Activated CD8-positive, alpha-beta memory T cell treated with anti-CD3 and anti-CD28 coated beads for 36 hours (primary cell): ENCODE results near the gene MOB3A. TPM values are rescaled to one million over a fixed set of nuclear protein-coding genes. Genes with fewer than 3 reads are reported as not detected.

ENCODE experiments used
- CTCF ChIA-PET: fragments of 350-600 bp; sonication (Branson Sonifier 250); formaldehyde crosslinking; loops from one replicate; lab custom pipeline; 2021; ENCODE audit warnings: antibody characterized with exemption; lab: Charles Lee
- POLR2A ChIA-PET: fragments of 350-600 bp; sonication (Branson Sonifier 250); formaldehyde crosslinking; loops from one replicate; lab custom pipeline; 2021; ENCODE audit warnings: antibody characterized with exemption; lab: Charles Lee
- total RNA-seq, 2 experiments: library from RNA; stranded (reverse); gene quantifications; one replicate each; pipeline ENCODE4 v1.2.3, GENCODE V29; 2021

The MOB3A gene
- total RNA-seq, 2 experiments from 2014 or later, result 173 to 181 TPM

- ChIA-PET POLR2A (no interaction called here), CTCF (interaction anchor here (0.7 to 1.3 kb wide), 3 partner anchors 21 to 676 kb away, joined by 3 to 4 read pairs (median 3); no protein-coding TSS in a partner anchor)
These were observed 23.2 kb downstream of the MOB3A start for GRCh38 chr19:2072757-2073551.

- ChIA-PET POLR2A (interaction anchor here (0.7 kb wide), 1 partner anchor 9 kb away, joined by 4 read pairs; no protein-coding TSS in a partner anchor), CTCF (interaction anchor here (0.6 to 2.9 kb wide), 5 partner anchors 17 to 174 kb away, joined by 3 to 30 read pairs (median 3); no protein-coding TSS in a partner anchor)
These were observed 25.0 kb downstream of the MOB3A start for GRCh38 chr19:2070986-2071673.

DNA sequence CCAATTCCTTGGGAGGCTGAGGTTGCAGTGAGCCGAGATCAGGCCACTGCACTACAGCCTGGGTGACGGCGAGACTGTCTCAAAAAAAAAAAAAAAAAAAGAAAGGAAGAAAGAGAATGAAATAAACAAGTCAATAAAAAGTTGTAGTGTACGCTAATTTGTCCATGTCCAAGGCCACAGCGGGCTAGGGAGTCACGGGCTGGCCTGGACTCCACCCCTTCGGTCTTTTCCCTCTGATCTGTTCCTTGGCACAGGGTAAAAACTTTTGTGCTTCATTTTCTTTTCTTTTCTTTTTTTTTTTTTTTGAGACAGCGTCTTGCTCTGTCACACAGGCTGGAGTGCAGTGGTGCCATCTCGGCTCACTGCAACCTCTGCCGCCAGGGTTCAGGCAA is 25.7 kb downstream of the MOB3A start:
- ChIA-PET CTCF (interaction anchor here (0.7 to 2.9 kb wide), 11 partner anchors 10 to 173 kb away, joined by 3 to 30 read pairs (median 3); no protein-coding TSS in a partner anchor), POLR2A (interaction anchor here (0.7 kb wide), 1 partner anchor 10 kb away, joined by 4 read pairs; no protein-coding TSS in a partner anchor)

GRCh38 chr19:2064788-2065524 is 31.2 kb downstream of the MOB3A start:
- CTCF ChIA-PET, result no interaction called here
- POLR2A ChIA-PET, result interaction anchor here (0.6 kb wide), 2 partner anchors 10 to 126 kb away, joined by 4 to 7 read pairs; no protein-coding TSS in a partner anchor

DNA sequence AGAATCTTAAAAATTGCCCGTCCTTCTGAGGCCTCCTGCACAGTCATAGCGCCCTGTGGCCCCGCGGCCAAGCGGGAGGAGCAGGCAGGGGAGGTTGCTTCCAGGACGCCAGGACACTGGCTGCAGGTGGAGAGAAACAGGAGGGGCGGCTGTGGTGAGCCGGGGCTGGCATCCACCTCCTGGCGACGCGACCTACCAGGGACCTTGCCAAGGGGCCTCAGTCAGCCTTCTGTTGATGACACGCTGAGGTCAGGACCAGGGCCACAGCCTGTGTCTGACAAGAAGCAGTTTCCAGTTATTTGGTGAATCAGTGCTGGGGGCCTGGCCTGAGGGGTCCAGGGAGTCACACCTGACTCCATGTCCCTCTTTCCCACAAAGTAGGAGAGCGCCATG is 31.7 kb downstream of the MOB3A start:
- CTCF ChIA-PET, result no interaction called here
- POLR2A ChIA-PET, result interaction anchor here (0.6 kb wide), 2 partner anchors 11 to 125 kb away, joined by 4 to 7 read pairs; no protein-coding TSS in a partner anchor

GRCh38 chr19:2063824-2064223 is 32.3 kb downstream of the MOB3A start:
- ChIA-PET CTCF (interaction anchor here (0.6 to 1.0 kb wide), 2 partner anchors 12 to 22 kb away, joined by 4 to 6 read pairs; no protein-coding TSS in a partner anchor), POLR2A (interaction anchor here (1.7 kb wide), 1 partner anchor 12 kb away, joined by 8 read pairs; no protein-coding TSS in a partner anchor)

DNA sequence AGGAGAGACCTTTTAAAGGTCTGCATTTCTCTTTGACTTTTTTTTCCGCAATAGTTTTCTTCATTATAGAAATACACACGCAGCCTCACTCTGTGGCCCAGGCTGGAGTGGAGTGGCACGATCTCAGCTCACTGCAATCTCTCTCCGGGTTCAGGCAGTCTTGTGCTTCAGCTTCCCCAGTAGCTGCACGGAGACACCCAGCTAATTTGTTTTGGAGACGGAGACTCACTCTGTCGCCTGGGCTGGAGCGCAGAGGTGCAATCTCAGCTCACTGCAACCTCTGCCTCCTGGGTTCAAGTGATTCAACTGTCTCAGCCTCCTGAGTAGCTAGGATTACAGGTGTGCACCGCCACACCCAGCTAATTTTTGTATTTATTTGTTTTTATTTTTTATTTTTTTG is 33.4 kb downstream of the MOB3A start:
- POLR2A ChIA-PET, result interaction anchor here (1.2 to 1.7 kb wide), 2 partner anchors 11 to 18 kb away, joined by 3 to 8 read pairs; no protein-coding TSS in a partner anchor
- CTCF ChIA-PET, result interaction anchor here (1.0 to 1.1 kb wide), 2 partner anchors 11 to 23 kb away, joined by 6 to 7 read pairs; no protein-coding TSS in a partner anchor

DNA sequence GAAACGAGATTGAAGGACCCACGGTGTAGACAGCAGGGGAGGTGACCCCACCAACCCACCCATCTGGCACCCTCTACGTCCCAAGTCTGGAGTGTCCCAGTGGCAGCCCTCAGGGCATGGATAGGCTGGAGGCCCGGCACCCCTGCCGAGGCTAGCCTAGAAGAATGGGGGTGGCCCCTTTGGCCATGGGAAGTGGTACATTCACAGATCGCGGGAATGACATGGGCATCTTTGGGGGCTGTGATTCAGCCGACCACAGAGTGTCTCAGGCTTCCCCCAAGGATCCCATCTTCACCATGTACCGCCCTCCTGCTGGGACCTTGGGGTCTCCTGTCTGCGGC is 33.8 kb downstream of the MOB3A start:
- POLR2A ChIA-PET, result interaction anchor here (1.2 to 2.3 kb wide), 3 partner anchors 10 to 19 kb away, joined by 3 to 17 read pairs (median 8); no protein-coding TSS in a partner anchor

GRCh38 chr19:2061495-2062388 is 34.4 kb downstream of the MOB3A start:
- ChIA-PET CTCF (interaction anchor here (0.6 to 1.4 kb wide), 5 partner anchors 12 to 87 kb away, joined by 3 to 4 read pairs (median 3); no protein-coding TSS in a partner anchor), POLR2A (interaction anchor here (1.2 to 2.3 kb wide), 2 partner anchors 10 to 19 kb away, joined by 3 to 17 read pairs; no protein-coding TSS in a partner anchor)

More for the DNA sequence above, 33.8 kb downstream of the MOB3A start:
- CTCF ChIA-PET, result interaction anchor here (0.9 to 1.2 kb wide), 4 partner anchors 10 to 46 kb away, joined by 3 to 7 read pairs (median 4); no protein-coding TSS in a partner anchor

DNA sequence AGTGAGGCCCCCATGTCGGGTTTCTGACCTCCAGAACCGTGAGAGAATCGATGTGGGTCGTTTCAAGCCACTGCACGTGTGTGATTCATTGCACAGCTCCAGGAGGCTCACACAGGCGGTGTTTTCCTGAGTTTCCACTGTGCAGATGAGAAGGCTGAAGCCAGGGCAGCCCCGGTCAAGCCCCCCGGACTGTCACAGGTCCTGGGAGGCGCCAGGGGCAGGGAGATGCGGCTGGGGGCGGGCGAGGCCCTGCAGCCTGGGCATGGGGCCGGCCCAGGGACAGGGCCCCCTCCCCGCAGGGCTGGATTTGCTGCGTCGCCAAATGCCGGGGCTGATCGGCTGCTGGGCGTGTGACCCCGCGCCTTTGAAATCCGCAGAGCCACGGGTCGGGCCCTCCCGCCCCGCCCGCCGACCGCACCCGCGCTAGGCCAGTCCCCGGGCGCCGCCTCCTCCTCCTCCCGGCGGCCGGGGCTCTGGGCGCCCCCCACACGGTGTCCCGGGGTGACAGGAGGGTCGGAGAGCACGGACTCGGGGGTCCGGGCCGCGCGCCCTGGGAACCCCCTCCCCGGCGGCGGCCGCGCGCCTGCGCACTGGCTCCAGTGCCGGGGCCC is 35.1 kb downstream of the MOB3A start:
- ChIA-PET POLR2A (interaction anchor here (1.5 to 2.3 kb wide), 2 partner anchors 9 to 18 kb away, joined by 8 to 17 read pairs; no protein-coding TSS in a partner anchor), CTCF (interaction anchor here (0.6 to 1.4 kb wide), 6 partner anchors 11 to 88 kb away, joined by 3 to 4 read pairs (median 3); no protein-coding TSS in a partner anchor)

DNA sequence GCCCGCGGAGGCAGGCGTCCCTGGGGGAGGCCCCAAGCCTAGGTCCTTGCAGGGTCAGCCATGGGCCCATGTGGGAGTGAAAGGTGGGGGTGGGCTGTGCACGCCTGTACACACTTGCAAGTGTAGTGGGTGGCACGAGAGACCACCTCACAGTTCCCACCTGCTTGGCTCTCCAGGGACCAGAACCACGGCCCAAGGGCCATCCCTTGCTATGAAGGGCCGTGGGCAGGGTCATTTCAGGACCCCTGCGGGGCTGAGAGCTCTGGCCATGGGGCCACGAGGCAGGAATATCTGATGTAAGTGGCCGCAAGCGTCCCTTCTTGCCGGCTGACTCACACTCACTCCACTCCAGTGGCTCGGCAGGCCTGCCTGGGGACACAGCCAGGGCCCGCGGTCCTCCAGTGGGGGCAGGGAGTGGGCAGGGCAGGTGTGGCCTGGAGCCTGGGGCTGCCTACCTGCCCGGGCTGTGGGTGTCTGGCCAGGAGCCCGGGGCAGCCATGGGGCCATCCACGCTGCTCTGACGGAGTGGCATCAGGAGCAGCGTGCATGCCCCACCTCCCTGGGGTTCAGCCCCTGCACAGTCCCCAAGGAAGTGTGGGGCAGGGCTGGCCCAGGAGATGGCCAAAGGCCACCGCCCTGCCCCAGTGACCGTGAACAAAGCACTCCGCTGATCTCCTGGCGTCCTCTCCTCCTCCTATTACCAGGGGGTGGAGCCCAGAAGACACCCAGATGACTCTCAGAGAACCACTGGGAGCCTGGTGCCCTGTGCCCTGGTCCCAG is 36.5 kb downstream of the MOB3A start:
- POLR2A ChIA-PET, result interaction anchor here (0.6 to 1.5 kb wide), 3 partner anchors 11 to 35 kb away, joined by 3 to 8 read pairs (median 3); no protein-coding TSS in a partner anchor
- CTCF ChIA-PET, result interaction anchor here (1.1 kb wide), 1 partner anchor 8 kb away, joined by 5 read pairs; no protein-coding TSS in a partner anchor

DNA sequence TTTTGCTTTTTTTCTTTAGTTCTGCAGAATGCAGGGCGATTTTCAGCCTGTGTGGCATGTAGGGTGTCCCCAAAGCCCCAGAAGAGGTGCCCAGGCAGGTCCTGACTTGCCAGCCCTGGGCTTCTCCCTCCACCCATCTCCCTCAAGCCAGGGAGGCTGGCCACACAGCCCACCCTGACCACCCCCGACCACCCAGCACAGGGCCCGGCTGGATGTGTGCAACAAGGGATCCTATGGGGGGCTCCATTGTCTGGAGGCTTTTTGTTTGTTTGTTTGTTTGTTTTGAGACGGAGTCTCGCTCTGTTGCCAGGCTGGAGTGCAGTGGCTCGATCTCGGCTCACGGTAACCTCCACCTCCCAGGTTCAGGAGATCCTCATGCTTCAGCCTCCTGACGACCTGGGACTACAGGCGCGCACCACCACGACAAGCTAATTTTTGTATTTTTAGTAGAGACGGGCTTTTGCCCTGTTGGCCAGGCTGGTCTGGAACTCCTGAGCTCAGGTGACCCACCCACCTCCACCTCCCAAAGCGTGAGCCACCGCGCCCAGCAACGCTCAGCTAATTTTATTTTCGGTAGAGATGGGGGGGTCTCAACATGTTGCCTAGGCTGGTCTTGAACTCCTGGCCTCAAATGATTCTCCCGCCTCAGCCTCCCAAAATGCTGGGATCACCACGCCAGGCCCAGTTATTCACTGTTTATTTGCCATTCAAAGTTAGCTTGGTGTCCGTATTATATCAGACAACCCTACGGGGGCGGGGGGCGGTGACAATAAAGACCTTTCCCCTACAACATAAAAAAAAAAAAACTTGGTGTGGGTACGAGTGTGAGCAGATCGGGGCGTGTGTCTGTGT is 37.3 kb downstream of the MOB3A start:
- POLR2A ChIA-PET, result interaction anchor here (0.5 kb wide), 1 partner anchor 104 kb away, joined by 4 read pairs; no protein-coding TSS in a partner anchor
- CTCF ChIA-PET, result interaction anchor here (2.7 kb wide), 1 partner anchor 39 kb away, joined by 8 read pairs; no protein-coding TSS in a partner anchor

GRCh38 chr19:2057484-2058469 is 38.3 kb downstream of the MOB3A start:
- CTCF ChIA-PET, result interaction anchor here (1.4 to 2.7 kb wide), 2 partner anchors 26 to 38 kb away, joined by 3 to 8 read pairs; no protein-coding TSS in a partner anchor
- POLR2A ChIA-PET, result no interaction called here

GRCh38 chr19:2056837-2057192 is 39.3 kb downstream of the MOB3A start:
- ChIA-PET CTCF (interaction anchor here (0.5 to 2.7 kb wide), 5 partner anchors 11 to 37 kb away, joined by 3 to 8 read pairs (median 3); no protein-coding TSS in a partner anchor), POLR2A (interaction anchor here (0.7 kb wide), 1 partner anchor 15 kb away, joined by 3 read pairs; no protein-coding TSS in a partner anchor)
